Natural killer cell treated with Interleukin-12 subunit alpha and Interleukin-12 subunit beta and Interleukin-15 and Interleukin-18, amount 100 ng/mL, for 72 hours (primary cell): ENCODE data around the gene SCUBE2. TPM values are rescaled to one million over a fixed set of nuclear protein-coding genes. Genes with fewer than 3 reads are reported as not detected.
A peak's percentile ranks its signal among the peaks of the same experiment; 100 is the strongest.

Experiments used
- ATAC-seq, 2 donors: fragments of 150-1000 bp; cut with Tn5 transposase in 1 of 2; sonication (Bioruptor Pico), chemical (Tn5 transposase) in 1 of 2; 2 replicates each; pipeline ENCODE4 v1.10.0; 2021
- DNase-seq: peaks from one replicate; pipeline ENCODE4 v3.0.0; 2022; ENCODE audit warnings: low spot score
- H3K27ac Mint-ChIP-seq, 2 donors: 1 replicate in 1 of 2; 2 replicates in 1 of 2; pipeline ENCODE4 v1.8.0; 2022; ENCODE audit warnings: mixed read lengths in 2 of 2, mild to moderate bottlenecking in 1 of 2, moderate library complexity in 1 of 2
- H3K27me3 Mint-ChIP-seq, 2 donors: 1 replicate in 1 of 2; 2 replicates in 1 of 2; pipeline ENCODE4 v1.8.0; 2022; ENCODE audit warnings: mixed read lengths in 2 of 2
- H3K36me3 Mint-ChIP-seq: one replicate; pipeline ENCODE4 v1.8.0; 2022; ENCODE audit warnings: mixed read lengths
- H3K4me1 Mint-ChIP-seq, 2 donors: 1 replicate in 1 of 2; 2 replicates in 1 of 2; pipeline ENCODE4 v1.8.0; 2022; ENCODE audit warnings: low read depth in 2 of 2, mixed read lengths in 2 of 2, mild to moderate bottlenecking in 1 of 2
- H3K4me3 Mint-ChIP-seq: one replicate; pipeline ENCODE4 v1.8.0; 2022; ENCODE audit warnings: mixed read lengths
- H3K9me3 Mint-ChIP-seq: 2 replicates; pipeline ENCODE4 v1.8.0; 2022; ENCODE audit warnings: mixed read lengths
- total RNA-seq, 2 donors: library from RNA; stranded (reverse); gene quantifications; one replicate each; pipeline ENCODE4 v1.2.3, GENCODE V29; 2022

The SCUBE2 gene
- total RNA-seq, 2 donors from 2014 or later: 0.40 TPM; not detected in 1

- no peaks in the 10 kb centered on the region for H3K4me1 Mint-ChIP-seq
- DNase-seq: no peak
- peaks cover 17 to 44% of the 10 kb centered on the region in 2 donors for H3K27me3 Mint-ChIP-seq
Measured at GRCh38 chr11:9075556-9075955, 15.8 kb downstream of the SCUBE2 start.

GRCh38 chr11:9074338-9075029, 16.9 kb downstream of the SCUBE2 start:
- H3K27ac Mint-ChIP-seq: no peak overlapping the region
- no peak overlapping the region for H3K4me3 Mint-ChIP-seq
- H3K36me3 Mint-ChIP-seq: no peaks in the 10 kb centered on the region
- no peaks in the 10 kb centered on the region for H3K4me1 Mint-ChIP-seq
- DNase-seq (no peak), ATAC-seq (no peak)
- peaks cover 17 to 51% of the 10 kb centered on the region in 2 donors for H3K27me3 Mint-ChIP-seq
- H3K9me3 Mint-ChIP-seq: no peaks in the 10 kb centered on the region

More at GRCh38 chr11:9075556-9075955, 15.8 kb downstream of the SCUBE2 start:
- H3K27ac Mint-ChIP-seq: no peak overlapping the region
- H3K9me3 Mint-ChIP-seq: no peaks in the 10 kb centered on the region
- H3K36me3 Mint-ChIP-seq: no peaks in the 10 kb centered on the region
- no peak overlapping the region for H3K4me3 Mint-ChIP-seq
- ATAC-seq: peak in 1 of 2 donors; percentile 50

- H3K27me3 Mint-ChIP-seq: peaks cover 17 to 51% of the 10 kb centered on the region in 2 donors
- H3K4me1 Mint-ChIP-seq: no peaks in the 10 kb centered on the region
- H3K9me3 Mint-ChIP-seq: no peaks in the 10 kb centered on the region
- no peak for ATAC-seq
- H3K27ac Mint-ChIP-seq: no peak overlapping the region
- H3K36me3 Mint-ChIP-seq: no peaks in the 10 kb centered on the region
- DNase-seq: no peak
- H3K4me3 Mint-ChIP-seq: no peak overlapping the region
Measured at GRCh38 chr11:9073466-9074225, 17.8 kb downstream of the SCUBE2 start.

GRCh38 chr11:9072626-9073176, 18.7 kb downstream of the SCUBE2 start:
- Mint-ChIP-seq H3K27ac (no peak overlapping the region), H3K4me3 (no peak overlapping the region), H3K4me1 (no peaks in the 10 kb centered on the region), H3K9me3 (no peaks in the 10 kb centered on the region), H3K27me3 (peaks cover 13 to 45% of the 10 kb centered on the region in 2 donors), H3K36me3 (no peaks in the 10 kb centered on the region)
- ATAC-seq: no peak
- no peak for DNase-seq

GRCh38 chr11:9071692-9072091, 19.7 kb downstream of the SCUBE2 start:
- Mint-ChIP-seq H3K27me3 (peaks cover 13 to 39% of the 10 kb centered on the region in 2 donors), H3K4me3 (no peak overlapping the region), H3K9me3 (no peaks in the 10 kb centered on the region), H3K4me1 (no peaks in the 10 kb centered on the region), H3K36me3 (no peaks in the 10 kb centered on the region), H3K27ac (no peak overlapping the region)
- no peak for ATAC-seq
- DNase-seq: no peak

- no peaks in the 10 kb centered on the region for H3K4me1 Mint-ChIP-seq
- peaks cover 12 to 40% of the 10 kb centered on the region in 2 donors for H3K27me3 Mint-ChIP-seq
- DNase-seq (no peak), ATAC-seq (no peak)
- H3K27ac Mint-ChIP-seq: no peak overlapping the region
- H3K4me3 Mint-ChIP-seq: no peak overlapping the region
- no peaks in the 10 kb centered on the region for H3K9me3 Mint-ChIP-seq
- H3K36me3 Mint-ChIP-seq: no peaks in the 10 kb centered on the region
Measured at GRCh38 chr11:9070749-9071491, 20.5 kb downstream of the SCUBE2 start.

- peaks cover 8 to 40% of the 10 kb centered on the region in 2 donors for H3K27me3 Mint-ChIP-seq
- H3K9me3 Mint-ChIP-seq: no peaks in the 10 kb centered on the region
- H3K27ac Mint-ChIP-seq: no peak overlapping the region
- ATAC-seq (no peak), DNase-seq (no peak)
- no peak overlapping the region for H3K4me3 Mint-ChIP-seq
- no peaks in the 10 kb centered on the region for H3K36me3 Mint-ChIP-seq
- H3K4me1 Mint-ChIP-seq: no peaks in the 10 kb centered on the region
Measured at GRCh38 chr11:9069862-9070470, 21.4 kb downstream of the SCUBE2 start.

GRCh38 chr11:9069256-9069655, 22.1 kb downstream of the SCUBE2 start:
- Mint-ChIP-seq H3K27ac (no peak overlapping the region), H3K9me3 (no peaks in the 10 kb centered on the region), H3K36me3 (no peaks in the 10 kb centered on the region), H3K27me3 (peaks cover 10 to 41% of the 10 kb centered on the region in 2 donors), H3K4me3 (no peak overlapping the region), H3K4me1 (no peaks in the 10 kb centered on the region)
- DNase-seq: no peak
- no peak for ATAC-seq

- Mint-ChIP-seq H3K9me3 (no peaks in the 10 kb centered on the region), H3K4me1 (peaks cover 0 to 3% of the 10 kb centered on the region in 2 donors)
Measured at GRCh38 chr11:9066433-9066925, 24.9 kb downstream of the SCUBE2 start.

GRCh38 chr11:9065607-9066432, 25.6 kb downstream of the SCUBE2 start:
- H3K4me1 Mint-ChIP-seq: peaks cover 0 to 3% of the 10 kb centered on the region in 2 donors

More at GRCh38 chr11:9066433-9066925, 24.9 kb downstream of the SCUBE2 start:
- ATAC-seq: peak; percentile 34 to 37
- H3K27me3 Mint-ChIP-seq: peaks cover 15 to 44% of the 10 kb centered on the region in 2 donors
- no peaks in the 10 kb centered on the region for H3K36me3 Mint-ChIP-seq
- no peak overlapping the region for H3K27ac Mint-ChIP-seq
- no peak overlapping the region for H3K4me3 Mint-ChIP-seq
- DNase-seq: no peak

GRCh38 chr11:9061807-9062206, 29.6 kb downstream of the SCUBE2 start:
- no peaks in the 10 kb centered on the region for H3K36me3 Mint-ChIP-seq
- H3K4me3 Mint-ChIP-seq: no peak overlapping the region
- no peak for ATAC-seq
- DNase-seq: no peak
- peaks cover 0 to 7% of the 10 kb centered on the region in 2 donors for H3K4me1 Mint-ChIP-seq
- peaks cover 21 to 37% of the 10 kb centered on the region in 2 donors for H3K27me3 Mint-ChIP-seq
- no peak overlapping the region for H3K27ac Mint-ChIP-seq
- no peaks in the 10 kb centered on the region for H3K9me3 Mint-ChIP-seq

More at GRCh38 chr11:9065607-9066432, 25.6 kb downstream of the SCUBE2 start:
- Mint-ChIP-seq H3K9me3 (no peaks in the 10 kb centered on the region), H3K4me3 (no peak overlapping the region), H3K36me3 (no peaks in the 10 kb centered on the region), H3K27ac (no peak overlapping the region), H3K27me3 (peaks cover 15 to 44% of the 10 kb centered on the region in 2 donors)
- no peak for DNase-seq
- peak in 1 of 2 donors; percentile 3 for ATAC-seq

- Mint-ChIP-seq H3K27ac (no peak overlapping the region), H3K4me1 (peaks cover 0 to 7% of the 10 kb centered on the region in 2 donors), H3K36me3 (no peaks in the 10 kb centered on the region), H3K4me3 (no peak overlapping the region), H3K9me3 (no peaks in the 10 kb centered on the region), H3K27me3 (peaks cover 21 to 32% of the 10 kb centered on the region in 2 donors)
- DNase-seq: no peak
- ATAC-seq: peak; percentile 91 to 94
Measured at GRCh38 chr11:9060700-9061111, 30.7 kb downstream of the SCUBE2 start.
